Panc1 (cell line): Measurements from ENCODE around the gene KRT222.

Experiments used
- POLR2AphosphoS5 ChIP-seq: IDR thresholded peaks from 2 replicates; pipeline ENCODE4 v1.6.1; 2012; ENCODE audit warnings: mild to moderate bottlenecking, low read depth, low read length, moderate library complexity
- SIN3A ChIP-seq: IDR thresholded peaks from 2 replicates; pipeline ENCODE4 v1.6.1; 2012; ENCODE audit warnings: low read depth, mild to moderate bottlenecking, low read length, moderate library complexity, borderline replicate concordance; ENCODE audit not compliant: insufficient read depth
- TF ChIP-seq, protein P1 (sequence below): fragments of 450-650 bp; IDR thresholded peaks from 2 replicates; pipeline ENCODE4 v1.5.1; 2017; ENCODE audit warnings: mild to moderate bottlenecking

DNA sequence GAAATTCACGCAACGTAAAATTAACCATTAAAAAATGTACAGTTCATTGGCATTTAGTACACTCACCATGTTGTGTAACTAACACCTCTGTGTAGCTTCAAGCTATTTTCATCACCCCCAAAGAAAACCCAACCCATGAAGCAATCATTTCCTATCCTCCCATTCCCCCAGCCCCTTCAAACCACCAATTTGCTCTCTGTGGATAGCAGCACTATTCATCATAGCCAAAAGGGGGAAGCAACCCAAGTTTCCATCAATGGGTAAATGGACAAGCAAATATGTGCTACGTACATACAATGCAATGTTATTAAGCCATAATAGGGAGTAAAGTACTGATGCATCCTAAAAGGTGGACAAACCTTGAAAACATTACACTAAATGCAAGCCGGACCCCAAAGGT, 10.9 kb upstream of the KRT222 start:
- TF ChIP-seq, protein P1, sequence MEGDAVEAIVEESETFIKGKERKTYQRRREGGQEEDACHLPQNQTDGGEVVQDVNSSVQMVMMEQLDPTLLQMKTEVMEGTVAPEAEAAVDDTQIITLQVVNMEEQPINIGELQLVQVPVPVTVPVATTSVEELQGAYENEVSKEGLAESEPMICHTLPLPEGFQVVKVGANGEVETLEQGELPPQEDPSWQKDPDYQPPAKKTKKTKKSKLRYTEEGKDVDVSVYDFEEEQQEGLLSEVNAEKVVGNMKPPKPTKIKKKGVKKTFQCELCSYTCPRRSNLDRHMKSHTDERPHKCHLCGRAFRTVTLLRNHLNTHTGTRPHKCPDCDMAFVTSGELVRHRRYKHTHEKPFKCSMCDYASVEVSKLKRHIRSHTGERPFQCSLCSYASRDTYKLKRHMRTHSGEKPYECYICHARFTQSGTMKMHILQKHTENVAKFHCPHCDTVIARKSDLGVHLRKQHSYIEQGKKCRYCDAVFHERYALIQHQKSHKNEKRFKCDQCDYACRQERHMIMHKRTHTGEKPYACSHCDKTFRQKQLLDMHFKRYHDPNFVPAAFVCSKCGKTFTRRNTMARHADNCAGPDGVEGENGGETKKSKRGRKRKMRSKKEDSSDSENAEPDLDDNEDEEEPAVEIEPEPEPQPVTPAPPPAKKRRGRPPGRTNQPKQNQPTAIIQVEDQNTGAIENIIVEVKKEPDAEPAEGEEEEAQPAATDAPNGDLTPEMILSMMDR, result no peak
- no peak for TF ChIP-seq SIN3A
- no peak for TF ChIP-seq POLR2AphosphoS5
